HG02763 (cell line): Measurements from ENCODE around the gene ABLIM3.

Source experiments
- ATAC-seq: cut with Tn5 transposase; IDR thresholded peaks from one replicate; pipeline ENCODE4 v1.9.1; 2021; ENCODE audit warnings: mild to moderate bottlenecking, moderate library complexity; ENCODE audit not compliant: unreplicated experiment

ABLIM3 gene

DNA sequence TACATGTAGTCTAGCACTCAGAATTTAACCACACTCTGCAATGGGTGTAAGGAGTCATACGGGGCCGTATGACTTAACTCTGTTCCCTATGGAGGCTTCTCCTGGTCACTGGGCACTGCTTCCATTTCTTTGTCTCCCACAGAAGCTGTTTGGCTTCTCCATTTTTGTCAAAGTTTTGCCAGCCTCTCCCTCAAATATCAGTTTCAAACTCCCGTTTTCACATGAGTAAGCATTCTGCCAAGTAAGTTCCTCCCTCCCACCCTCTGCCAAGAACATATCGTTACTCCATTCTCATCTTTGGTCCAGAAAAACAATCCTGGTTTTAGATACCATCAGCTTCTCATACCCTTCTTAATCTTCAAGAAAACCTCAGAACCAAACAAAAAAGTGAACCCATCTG, 136.5 kb downstream of the ABLIM3 start:
- ATAC-seq = no peak

GRCh38 chr5:149278451-149279210, 137.3 kb downstream of the ABLIM3 start:
- no peak for ATAC-seq

DNA sequence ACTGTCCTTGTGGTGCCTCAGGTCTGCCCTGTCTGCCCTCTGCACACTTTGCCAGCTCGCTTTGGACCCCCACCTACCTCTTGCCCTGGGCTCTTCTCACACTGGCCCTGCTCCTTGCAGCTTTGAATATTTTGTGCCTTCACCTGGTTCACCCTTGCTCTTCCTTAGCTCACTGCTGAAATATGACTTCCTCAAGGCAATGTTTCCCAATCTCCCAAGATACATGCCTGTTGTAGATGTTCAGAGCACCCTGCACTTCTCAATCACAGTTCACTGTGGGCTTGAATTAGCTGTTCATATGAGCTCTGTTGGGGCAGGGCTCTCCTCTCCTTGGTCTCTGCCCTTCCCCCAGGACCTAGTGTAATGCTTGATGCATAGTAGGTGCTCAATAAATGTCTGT, 138.4 kb downstream of the ABLIM3 start:
- no peak for ATAC-seq

- no peak for ATAC-seq
Observed at GRCh38 chr5:149280124-149280523, 138.8 kb downstream of the ABLIM3 start.

DNA sequence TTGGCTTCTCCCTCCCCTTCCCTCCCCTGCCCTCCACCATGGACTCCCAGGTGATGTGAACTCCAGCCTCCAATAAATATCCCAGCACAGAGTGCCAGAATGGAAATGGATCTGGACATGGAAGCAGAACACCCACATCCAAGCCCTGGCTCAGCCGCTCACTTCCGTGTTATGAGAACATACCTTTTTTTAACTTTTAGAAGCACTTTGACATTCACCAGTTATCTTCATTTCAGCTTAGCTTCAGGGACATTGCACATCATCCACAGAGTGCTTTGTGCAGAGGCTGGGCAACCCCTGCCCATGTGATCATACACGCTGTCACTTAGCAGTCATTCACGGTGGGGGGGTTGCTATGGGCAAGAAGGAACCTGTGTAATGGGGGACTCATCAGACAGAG, 139.5 kb downstream of the ABLIM3 start:
- ATAC-seq = no peak

GRCh38 chr5:149282027-149282965, 141.0 kb downstream of the ABLIM3 start:
- ATAC-seq = no peak

DNA sequence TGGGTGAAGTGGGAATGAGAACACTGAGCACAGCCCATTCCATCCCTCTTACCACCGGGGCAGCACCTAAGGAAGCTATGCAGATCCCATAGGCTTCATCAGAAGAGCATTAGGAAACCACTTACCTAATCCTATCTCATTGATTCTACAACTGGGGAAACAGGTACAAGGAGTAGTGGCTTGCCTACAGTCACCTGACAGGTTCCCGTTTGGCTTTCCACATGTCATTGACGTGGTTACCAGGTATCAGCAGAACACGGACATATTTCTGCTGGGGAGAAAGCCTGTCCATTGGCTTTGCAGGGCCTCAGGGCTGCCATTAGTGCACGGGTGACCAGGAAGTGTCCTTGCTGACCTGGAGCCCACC, 141.7 kb downstream of the ABLIM3 start:
- ATAC-seq = no peak

DNA sequence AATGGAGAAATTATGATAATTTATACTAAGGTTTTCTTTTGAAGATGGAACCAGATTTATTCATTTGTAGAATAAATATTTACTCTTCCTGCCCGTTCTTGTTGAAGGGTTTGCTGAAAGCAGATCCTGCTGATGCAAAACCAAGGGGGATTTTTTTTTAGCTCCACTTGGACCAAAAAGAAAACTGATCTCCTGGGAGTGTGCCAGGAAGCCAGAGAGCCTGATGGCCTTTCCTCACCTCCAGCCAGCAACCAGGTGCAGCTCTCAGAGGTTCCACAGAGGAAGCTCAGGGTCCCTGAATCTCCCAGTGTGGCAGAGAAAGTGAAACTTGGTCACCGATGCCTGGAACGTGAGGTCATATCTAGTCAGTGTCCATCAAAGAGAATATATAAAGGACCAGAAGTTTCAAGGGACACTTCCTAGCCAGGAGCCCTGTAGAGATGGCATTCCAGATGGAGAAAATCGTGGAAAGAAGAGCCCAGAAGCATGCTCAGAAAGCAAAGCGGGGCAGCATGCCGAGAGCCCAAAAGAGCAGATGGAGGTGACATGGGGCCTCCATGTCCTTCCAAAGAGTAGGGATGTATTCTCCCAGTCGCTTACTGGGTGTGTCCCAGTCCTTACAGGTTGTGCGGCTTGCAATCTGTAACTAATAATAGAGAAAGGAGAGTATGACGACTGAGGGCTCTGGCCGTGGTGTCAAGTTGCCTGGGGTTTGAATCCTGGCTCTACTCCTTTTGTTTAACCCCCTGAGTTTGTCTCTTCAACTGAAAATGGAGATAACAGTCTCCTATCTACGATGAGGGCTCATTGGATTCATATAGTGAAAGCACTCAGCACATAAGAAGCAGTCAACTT, 142.6 kb downstream of the ABLIM3 start:
- no peak for ATAC-seq

DNA sequence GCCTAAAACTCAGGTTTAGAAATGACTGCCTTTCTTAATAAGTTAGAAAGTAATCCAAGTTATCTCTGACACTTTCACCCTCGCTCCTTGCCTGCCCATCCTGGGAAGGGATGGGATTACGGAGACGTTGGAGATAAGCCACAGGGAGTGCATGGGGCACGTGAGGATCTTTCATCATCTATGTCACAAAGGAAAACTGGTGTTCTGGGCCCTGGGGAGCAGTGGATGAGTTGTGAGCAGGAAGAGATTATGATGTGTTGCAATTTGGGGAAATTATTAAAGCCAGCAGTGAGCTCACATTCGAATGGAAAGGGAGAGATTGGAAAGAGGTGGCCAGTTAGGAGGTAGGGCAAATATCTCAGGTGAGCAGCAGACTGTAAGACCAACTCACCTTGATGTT, 143.2 kb downstream of the ABLIM3 start:
- no peak for ATAC-seq

DNA sequence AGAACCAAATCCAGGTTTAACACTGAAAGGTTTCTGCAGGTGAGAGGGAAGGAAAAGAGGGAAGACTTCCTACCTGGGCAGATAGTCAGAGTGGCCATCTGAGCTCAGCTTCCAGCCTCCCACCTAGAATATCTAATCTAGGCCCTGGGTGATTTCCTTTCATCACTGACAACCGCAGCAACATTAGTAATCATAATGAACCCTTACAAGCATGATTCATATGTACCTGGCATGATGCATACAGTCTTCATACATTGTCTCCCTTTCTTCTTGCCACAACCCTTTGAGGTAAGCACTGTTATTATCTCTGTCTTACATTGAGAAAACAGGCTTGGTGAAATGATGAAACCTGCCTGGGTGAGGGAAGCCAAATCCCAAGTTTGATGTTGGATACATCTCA, 143.9 kb downstream of the ABLIM3 start:
- no peak for ATAC-seq

DNA sequence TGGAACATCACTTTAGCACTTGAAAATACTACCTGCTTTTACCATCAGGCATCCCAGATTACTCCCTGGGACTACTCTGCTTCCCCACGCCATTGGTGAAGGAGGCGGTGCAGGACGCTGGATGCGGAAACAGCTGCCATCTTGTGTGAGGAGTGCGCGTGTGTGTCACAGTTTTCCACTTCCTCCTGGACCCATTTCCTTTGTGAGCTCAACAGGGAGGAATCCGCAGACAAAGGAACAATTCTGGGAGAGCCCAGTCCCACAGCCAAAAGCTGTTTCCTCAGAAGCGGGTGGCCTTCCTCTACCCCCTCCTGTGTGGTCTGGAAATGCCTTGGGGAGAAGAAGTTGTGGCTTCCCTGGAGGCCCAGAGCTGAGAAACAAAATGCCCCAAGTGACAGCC, 147.1 kb downstream of the ABLIM3 start:
- ATAC-seq = no peak

DNA sequence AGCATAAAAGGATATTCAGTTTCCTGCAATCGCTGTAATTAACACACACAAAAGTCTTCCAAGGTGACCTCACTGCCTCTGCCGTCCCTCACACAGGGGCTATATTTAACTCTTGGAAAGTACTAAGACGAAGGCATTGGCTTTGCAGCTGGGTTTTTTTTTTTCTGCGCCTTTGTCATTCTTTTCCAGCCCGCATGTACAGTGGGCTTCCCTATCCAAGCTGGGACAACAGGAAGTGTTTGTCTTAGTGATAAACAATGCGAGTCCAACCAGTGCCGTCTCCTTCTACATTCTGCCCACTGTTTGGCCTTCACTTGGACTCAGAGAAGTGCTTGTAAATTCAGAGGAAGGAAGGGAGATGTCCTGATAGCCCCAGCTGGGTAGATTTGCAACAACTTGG, 148.0 kb downstream of the ABLIM3 start:
- no peak for ATAC-seq

DNA sequence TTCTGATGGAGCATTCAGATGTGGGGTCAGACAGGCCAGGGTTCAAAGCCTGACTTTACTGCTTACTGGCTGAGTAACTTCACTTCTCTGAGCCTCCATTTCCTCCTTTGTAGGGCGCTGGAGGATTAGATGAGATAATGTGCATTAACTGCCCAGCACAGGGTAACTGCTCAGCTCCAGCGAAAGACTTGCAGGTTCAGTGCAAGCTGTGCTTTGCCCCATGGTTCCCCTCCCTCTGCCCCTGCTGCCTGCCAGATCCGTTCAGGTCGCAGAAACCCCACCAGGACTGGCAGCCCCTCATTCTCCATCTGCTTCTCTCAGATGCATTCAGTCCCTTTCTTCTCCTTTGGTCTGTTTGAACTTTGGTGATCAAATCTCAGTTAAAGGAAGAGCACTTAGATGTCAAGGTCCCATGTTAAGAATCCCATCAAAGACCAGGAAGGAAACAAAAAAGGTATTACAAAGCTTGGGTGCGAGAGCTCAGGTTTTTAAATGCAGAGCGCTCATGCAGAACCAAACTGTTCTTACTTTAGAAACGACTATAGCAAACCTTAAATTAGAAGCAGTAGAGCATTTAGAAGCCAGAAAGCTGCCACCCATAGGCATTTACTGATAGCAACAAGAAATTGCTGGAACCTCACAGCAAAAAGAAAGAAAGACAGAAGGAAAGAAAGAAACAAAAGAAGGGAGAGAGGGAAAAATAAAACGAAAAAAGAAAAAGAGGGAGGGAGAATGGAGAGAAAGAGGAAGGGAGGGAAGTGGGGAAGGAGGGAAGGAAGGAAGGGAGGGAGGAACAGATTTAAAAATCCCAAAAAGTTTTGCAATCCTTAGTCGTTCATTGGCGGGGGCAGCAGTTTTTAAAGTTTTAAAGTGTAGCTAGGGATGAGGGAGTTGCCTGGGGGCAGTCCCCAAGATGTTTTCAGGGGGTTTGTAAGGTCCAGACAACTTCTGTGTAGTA, 153.9 kb downstream of the ABLIM3 start:
- no peak for ATAC-seq

DNA sequence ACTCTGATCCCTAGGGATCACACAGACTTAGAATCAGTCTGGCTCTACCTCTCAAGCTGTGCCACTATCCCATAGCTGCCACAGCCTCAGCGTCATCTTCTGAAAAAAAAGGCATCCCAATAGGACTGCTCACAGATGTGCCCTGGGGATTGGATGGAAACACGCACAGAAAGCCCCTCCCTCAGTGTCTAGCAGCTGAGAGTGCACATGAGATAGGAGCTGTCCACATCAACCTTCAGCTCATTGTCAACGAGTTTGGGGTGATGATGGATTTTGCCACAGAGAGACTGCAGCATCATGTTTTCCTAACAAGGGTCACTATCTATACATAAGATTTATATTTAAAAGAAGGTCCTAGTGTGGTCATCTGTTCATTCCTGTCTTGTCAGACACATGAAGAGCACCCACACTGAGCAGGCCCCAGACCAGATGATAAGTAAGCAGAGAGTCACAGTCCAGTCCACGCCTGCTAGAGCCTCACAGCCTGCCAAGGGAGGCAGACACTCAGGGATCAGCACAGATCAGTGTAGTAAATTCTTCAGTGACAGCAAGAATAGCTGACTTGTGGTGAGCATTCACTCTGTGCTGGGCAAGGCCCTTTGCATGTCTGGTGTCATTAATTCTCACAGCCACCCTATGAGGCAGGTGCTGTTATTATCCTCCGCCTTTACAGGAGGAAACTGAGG, 156.2 kb downstream of the ABLIM3 start:
- no peak for ATAC-seq

DNA sequence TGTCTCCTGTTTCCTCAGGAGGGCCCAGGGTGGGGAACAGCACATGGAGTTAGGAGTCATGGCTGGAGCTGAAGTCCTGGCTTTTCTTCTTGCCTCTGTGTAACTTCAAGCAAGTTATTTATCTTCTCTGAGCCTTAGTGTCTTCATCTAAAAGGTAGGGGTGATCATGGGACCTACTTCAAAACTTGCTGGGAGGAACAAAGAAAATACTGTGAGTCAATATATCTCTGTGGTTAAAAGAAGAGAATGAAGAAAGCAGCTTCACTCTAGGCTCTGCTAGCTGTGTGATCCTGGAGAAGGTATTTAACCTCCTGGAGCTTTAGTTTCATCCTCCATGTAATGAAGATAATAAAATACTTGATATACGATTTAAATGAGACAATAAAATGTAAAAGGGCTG, 156.9 kb downstream of the ABLIM3 start:
- no peak for ATAC-seq

- ATAC-seq = no peak
Observed at GRCh38 chr5:149298842-149299404, 157.6 kb downstream of the ABLIM3 start.

GRCh38 chr5:149299451-149300054, 158.3 kb downstream of the ABLIM3 start:
- ATAC-seq = no peak

GRCh38 chr5:149300441-149300840, 159.1 kb downstream of the ABLIM3 start:
- no peak for ATAC-seq
